COLO829 (cell line): ENCODE results near the gene MYO3B.

ENCODE experiments used
- DNase-seq: peaks from one replicate; pipeline ENCODE4 v3.0.0; 2012; ENCODE audit warnings: low spot score

The MYO3B gene

DNA sequence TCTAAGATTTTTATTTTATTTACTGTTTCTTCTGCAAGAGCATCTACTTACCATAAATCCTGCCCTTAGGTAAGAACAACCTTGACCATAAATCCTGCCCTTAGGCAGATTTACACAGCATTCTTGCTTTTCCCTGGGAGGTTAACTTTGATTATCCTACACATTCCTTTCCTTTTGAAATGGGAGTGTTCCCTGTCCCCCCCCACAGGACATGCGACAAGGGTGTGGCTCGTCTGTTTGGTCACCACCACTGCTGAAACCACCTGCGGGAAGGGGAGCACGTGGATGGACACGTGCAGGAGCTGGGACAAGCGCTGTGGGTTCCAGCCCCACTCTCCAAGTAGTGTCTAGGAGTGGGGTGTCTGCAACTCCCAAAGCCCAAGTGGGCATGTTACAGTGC, 297.9 kb downstream of the MYO3B start:
- DNase-seq = no peak

DNA sequence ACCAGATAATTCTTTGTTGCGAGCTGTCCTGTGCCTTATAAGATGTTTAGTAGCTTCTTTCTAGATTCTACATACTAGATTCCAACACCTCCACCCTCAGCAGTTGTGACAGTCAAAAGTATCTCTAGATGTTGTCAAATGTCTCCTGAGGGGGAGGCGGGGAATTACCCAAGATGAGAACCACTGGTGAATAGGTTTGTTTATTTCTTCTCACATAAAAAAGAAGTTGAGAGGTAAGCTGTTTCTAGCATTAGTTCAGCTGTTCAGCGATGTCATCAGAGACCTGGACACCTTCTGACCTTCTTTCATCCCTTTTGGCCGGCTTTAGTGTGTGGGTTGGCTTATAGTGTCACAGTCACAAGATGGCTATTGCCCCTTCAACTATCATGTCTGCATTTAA, 299.7 kb downstream of the MYO3B start:
- no peak for DNase-seq

DNA sequence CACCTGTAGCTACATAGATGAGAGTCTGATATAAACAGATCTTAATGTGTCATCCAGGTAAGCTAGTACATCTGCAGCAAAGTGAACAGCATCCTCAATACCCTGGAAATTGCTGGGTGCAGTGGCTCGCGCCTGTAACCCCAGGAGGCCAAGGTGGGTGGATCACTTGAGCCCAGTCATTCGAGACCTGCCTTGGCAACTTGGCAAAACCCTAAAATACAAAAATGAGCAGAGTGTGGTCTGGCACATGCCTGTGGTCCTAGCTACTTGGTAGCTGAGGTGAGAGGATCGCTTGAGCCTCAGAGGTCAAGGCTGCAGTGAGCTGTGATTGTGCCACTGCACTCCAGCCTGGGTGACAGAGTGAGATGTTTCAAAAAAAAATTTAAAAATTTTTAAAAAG, 303.3 kb downstream of the MYO3B start:
- DNase-seq = no peak

DNA sequence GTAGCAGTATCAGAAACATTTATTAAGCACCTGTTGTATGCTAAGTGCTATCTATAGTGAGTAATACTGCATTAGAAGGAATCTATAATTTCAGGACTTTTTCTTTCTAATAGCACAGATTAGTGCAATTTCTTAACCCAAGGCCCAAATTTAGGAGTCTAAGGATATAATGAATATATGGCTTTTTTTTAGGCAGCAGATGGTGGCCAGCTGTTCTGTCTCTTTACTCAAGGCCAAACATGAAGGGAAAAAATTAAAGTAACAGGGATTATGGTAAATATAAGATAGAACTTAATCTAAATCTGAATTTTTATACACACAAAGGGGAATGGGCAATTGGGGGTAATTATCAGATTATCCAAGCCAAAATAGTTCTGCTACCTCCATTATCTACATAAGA, 306.6 kb downstream of the MYO3B start:
- no peak for DNase-seq

DNA sequence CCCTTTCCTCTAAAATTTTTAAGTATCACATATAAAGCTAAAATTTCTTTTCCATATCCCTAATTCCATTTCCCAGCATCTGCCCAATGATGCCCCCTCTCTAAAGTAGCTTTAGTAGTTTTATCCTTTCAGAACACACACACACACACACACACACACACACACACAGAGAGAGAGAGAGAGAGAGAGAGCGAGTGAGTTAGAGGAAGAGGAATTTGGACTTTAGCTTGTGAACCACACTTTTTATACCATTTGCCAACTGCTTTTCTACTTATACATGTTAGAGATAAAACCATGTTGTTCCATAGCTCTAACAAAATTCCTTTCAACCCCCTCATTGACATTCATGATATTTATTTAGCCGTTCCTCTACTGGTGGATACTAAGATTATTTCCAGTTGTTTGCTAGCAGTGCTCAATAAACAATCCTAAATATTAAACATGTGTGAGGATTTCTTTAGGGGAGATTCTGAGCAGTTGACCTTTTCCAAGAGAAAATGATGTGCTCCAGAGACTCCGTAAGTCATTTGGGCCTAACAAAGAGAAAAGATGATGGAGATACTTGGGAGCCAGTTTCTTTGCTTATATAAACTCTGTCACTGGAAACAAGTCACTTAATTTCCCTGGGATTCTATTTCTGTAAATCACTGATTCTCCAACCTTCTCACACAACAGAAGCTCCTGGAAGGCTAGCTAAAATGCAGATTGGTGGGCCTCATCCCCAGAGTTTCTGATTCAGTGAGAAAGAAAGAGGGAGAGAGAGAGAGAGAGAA, 307.5 kb downstream of the MYO3B start:
- DNase-seq = no peak

DNA sequence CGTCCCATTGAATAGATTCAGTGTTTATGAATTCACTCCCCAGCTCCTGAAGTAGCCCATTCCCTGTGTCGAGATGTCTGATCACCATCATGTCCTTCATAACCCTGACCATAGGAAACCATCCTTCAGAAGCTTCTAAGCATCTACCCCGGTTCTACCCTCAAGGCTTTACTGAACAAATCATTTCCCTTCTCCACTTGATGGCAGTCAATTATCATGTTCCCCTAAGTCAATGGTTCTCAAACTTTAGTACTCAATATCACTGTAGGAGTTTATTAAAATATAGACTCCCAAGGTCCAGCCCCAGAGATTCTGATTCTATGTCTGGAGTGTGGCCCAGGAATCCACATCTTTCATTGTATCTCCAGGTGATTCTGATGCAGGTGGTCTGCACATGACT, 308.8 kb downstream of the MYO3B start:
- DNase-seq = no peak

DNA sequence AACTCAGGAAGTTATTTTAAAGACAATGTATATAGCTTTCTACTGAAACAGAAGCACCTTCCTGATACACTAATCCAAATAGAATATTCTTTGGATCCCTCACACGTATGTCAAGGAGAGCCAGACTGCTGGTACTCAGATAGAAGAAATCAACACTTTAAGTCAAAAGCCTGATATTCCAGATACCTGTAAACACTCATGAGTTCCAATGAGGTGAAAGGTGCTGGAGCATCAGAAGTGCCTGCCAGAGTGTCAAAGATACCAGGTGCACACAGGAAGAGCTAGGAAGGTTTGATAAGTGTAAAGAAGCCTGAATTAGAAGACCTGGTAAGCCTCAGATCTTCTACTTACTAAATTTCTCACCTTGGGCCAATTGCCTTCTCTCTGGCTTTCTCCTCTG, 310.9 kb downstream of the MYO3B start:
- DNase-seq = no peak

DNA sequence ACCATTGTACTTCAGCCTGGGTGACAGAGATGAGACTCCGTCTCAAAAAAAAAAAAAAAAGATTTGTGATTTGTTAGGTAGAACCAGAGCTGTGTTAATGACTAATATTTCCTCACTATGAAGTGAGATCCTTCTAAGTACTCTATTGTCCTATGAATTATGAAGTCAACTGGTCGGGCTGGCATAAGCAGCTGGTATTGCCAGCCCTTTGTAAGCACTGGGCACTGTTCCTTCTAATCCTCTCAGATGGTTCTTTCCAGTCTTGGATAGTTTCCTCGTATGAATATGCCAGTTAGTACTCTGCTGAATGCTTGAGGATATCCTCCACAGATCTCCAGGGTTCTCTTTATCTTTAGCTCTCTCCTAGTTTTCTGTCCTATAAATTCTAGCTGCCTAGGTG, 314.1 kb downstream of the MYO3B start:
- DNase-seq = no peak

DNA sequence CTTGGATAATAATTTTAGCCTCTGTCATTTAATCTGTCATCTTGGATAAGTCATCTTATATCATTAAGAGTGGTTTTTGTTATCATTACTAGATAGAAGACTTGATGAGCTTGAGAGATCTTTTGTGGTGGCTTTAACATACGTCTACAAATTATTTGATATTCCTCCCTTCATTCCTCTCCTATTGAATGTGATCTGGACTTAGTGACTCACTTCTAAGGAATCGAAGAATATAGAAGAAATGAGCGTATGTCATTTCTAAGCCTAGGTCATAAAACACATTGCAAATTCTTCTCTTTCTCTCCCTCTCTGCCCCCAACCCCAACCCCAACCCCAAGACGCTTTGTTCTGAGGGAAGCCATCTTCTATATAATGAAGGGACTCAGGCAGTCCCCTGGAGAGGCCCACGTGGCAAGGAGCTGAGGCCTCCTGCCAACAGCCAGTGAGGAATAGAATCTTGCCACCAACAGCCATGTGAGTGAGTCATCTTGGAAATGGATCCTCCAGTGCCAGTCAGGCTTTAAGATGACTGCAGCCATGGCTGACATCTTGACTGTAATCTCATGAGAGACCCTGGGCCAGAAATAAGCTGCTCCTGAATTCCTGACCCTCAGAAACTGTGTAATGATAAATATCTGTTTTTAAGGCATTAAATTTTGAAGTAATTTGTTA, 315.6 kb downstream of the MYO3B start:
- no peak for DNase-seq

DNA sequence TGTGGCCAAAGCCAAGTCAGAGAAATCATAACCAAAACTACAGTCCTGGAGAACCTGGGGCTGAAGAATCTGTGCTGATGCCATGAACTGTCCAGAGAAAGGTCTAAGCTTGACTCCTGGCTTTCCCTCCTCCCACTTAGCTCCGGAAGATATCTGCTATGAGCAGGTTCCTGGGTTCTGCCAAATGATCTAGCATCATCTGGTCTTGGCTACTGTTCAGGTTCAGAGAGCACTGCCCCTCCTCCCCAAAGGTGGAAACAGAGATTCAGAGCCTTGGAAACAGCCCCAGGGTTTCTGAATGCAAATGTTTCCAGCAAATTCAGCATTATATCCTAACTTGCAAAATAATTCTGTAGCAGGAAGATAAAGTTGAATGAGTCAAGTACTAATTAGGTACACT, 317.9 kb downstream of the MYO3B start:
- DNase-seq = no peak

DNA sequence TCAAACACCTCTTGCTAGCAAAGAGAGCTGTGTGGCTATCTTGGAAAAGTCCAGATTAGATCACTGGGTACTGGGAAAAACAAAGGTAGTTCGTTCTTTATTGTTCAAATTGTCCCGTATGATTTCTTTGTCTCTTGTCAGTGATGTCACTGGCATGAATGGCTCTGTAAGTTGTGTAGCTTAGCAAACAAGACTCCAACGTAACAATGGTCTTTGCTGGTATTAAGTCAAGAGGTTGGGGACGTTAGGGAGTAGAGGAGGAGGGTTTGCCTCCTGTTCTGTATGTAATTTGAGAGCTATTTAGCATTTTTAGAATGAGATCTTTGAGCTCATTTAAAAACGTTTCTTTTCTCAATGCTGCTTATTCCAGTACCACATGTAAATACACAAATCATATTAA, 320.7 kb downstream of the MYO3B start:
- DNase-seq = no peak

DNA sequence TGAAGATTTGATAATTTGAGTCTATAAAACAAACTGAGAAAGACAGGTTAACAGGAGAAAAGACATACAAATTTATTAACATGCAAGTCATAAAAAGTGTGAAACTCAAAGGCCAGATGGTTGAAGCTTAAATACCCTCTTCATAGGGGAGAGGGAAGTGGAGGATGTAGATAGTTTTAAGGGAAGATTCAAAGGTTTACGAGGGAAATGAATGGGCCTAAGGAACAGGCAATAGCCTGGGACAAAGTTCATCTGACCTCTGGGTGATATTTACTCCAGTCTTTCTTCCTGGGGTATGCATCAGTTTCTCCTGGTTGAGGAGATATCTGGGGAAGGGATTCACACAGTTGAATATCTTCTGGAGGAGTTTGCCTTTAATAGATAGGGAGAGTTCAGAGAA, 322.2 kb downstream of the MYO3B start:
- DNase-seq = no peak

DNA sequence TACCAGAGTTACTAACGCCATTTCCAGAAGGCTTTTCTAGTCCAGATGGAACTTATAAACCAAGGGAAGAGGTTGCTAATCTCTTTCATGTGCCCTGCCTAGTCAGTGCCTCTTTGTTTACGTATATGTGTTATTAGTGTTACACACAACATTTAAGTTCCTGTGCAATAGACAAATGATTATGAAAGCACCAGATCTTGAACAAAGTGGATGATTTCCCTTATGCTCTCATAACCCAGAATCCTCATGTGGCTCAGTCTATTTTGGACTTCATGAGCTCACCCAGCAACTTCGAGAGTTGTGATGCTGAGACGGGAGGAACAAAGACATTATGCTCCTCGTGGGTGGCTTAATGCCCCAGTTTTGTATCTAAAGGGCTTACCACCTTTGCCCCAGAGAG, 322.8 kb downstream of the MYO3B start:
- peak; percentile 26 for DNase-seq

DNA sequence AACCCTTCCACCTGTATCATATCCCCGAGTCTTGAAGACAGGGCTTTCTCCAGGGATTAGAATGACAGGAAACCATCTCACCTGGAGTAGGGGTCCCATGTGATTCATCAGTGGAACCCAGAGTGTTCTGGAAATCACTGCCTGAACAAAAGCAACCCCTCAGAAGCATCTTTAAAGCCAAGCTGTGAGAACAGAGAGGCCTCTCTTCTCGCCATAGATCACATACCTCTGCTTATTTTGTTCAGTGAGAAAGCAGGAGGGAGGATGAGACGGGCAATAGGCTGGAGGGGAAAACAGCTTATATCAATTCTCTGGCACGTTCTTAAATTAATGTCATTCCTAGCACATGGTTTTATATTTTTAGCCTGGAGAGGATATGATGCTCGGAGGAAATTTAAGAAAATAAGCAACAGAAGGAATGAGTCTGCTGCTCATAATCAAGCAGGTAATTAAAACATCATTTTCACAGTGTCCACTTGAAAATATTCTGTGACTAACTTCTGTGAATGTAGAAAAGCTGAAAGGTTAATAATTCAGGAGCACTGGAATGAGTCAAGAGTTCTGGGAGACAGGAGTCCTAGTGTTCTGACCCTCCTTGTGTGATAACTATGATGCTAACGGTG, 323.6 kb downstream of the MYO3B start:
- DNase-seq = no peak

DNA sequence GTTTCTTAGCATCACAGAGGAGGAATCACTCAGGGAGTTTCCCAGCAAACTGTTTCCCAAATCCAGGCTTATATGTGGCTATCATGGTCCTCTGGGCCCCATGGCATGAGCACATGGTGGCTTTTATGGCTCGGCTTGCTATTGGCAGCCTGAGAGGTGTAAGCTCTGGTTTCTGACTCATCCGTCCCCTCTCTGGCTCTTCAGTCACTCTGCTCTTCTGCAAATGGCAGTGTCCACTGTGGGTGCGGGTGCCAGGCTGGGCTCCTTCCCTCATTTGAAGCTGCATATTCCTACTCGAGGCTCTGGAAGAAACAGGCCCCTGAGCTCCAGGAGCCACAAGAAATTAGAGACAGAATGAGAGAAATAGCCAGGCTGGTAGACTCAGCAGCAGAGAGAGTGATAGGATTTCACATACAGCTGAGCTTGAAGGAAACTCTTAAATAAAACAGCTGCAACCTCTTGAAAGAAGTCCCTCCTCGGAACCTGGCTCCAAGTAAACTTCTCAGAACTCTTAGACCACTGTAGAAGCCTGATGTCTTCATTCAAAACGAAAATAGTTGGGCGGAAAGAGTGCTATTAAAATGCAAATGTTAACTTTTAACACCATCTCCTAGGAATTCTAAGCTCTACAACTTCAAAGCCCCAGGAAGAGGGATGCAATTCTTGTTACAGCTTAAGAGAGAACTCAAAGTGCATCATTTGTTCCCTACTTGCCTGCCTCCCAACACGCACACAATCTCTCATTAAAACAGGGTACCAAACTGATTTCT, 324.6 kb downstream of the MYO3B start:
- no peak for DNase-seq

DNA sequence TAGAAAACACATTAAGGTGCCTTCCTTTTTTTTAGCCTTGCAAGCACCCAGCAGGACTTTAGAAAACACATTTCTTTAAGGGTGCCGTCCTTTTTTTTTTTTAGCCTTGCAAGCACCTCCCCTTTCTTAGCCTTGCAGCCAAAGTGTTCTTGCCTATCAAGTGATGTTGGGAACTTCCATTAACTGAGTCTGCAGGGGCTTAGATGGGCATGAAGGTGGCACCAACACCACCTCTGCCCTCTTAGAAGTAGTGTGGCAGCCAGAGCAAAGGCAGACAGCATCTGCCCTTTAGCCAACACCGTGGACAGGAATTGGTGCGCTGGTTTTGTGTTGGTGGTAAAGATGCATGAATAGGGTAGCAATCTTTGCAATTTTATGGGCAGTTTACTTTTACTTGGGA, 325.6 kb downstream of the MYO3B start:
- no peak for DNase-seq

DNA sequence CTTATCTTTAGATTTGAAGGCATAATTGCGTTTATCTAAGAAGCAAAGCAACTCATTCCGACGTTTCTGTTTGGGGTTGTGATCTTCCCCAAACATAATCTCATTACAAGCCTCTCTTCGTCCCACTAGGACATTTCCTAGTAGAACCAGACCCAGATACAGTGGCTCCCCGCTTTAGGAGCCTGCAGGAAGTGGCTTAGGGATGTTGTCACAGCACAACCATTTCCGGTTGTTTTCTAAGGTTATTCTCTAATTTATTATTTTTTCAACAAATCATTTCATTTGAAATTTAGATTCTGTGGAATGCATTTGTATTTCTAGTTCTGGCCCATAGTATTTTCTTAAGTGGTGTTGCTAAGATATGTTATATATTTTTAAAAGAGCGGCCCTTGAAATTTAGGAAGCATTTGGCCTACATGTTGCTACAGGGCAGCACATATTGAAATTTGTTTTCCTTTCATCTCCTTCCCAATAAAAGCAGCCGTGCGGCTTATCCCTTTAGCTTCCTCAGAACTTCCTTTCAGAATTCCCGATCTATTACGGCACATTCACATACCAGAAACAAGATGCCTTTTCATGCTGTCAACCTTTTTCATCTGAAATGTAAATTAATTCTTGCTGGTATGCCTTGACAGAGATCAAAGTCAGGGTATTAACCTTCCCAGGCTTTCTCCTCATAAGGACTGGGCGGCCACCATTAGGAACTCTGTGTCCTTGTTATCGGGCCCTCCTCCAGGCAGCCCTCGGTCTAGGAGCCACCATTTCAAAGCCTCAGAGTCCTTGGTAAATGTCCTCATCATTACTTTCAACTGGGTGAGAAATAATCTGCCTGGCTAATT, 326.2 kb downstream of the MYO3B start:
- DNase-seq = no peak

DNA sequence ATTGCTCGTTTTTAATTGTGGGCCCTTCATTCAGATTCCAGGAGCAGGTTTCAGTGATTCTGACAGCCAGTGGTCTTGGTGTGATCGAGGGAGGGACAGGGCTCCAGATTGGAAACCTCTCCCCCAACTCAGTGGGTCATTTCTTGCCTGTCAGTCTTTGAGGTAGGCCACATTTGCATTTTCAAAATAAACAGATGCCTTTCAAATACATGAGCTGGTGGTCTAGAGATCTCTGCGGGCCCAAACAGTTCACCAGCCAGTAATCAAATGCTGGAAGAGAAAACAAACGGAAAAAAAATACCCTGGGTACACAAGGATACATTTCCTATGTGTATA, 326.8 kb downstream of the MYO3B start:
- no peak for DNase-seq

DNA sequence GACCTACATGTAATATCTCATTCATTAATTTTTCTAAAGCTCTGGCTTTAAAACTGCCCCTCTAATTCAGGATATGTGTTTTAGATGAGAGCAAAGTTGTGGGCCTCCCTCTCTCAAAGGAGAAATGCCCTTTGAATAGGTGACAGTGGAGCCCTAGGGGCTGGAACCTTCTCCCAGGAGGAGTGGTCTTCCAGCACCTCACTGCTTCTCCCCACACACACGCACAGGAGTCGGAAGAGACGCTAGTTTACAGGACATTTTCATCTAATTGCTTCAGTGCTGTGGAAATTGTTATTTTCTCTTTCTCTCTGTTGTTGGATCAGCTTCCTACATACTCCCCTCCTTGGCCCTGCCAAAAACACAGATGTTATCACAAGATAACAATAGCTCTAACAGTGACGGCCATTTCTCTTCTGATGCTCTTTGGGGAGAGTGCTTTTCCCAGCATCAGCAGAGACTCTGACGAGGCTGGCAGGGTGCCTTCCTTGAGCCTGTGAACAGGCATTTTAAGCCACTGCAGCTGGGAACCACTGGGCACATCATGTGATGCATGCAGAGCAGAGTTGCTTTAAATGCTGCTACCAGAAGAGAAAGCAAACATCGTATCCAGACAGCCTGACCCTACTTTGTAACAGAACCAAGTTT, 327.8 kb downstream of the MYO3B start:
- DNase-seq = no peak

DNA sequence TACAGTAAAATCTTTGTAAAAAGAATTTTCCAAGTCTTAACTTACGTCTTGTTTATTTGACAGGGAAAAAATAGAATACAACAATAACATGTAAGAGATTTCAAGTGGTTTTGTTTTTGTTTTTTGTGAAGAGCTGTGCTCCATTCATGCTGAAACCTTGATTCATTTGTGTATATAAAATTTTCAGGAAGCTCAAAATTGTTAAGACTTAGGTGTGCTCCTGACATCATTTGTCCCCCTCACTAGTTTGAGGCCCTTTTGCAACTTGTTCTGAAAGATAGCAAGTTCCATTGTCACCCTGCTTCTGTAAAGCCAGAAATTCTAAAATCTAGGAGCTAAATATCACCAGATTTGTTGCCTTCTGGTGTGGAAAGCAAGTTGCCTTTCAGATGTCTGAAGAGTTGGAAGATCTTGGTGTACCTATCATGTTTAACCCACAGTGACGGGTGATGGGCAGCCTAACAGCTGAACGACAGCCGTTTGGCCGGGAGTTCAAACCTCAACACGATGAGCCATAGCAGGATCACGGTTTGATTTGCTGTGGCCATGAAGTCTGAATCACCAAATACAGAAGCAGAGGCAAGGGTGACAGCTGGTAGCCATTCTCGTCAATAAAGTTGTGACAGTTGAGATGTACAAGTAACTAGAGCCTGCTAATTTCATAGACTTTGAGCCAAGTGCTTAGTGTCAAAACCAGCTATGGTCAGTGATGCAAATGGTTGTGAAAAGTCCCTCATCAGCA, 331.7 kb downstream of the MYO3B start:
- DNase-seq = no peak

DNA sequence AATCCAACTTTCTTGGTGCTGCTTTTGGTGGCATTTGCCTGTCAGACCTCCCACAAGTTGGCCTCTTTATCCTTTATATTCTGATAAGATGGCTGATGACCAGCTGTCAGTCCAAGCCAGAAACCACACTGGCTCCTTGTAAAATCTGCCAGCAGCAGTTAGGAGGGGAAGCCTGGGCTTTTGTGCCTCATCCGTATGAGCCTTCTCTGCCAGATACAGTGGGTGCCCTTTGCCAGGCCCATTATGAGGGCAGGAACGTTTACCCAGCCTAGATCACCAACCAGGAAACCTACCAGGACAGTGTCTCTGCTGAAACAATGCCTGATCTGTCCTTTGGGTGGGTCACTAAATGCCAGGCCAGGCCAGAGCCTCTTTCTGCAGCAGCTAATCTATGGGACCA, 334.3 kb downstream of the MYO3B start:
- DNase-seq = peak; percentile 63
